Fibroblast of lung (primary cell): Measurements from ENCODE around the gene ABCG5. TPM values are rescaled to one million over a fixed set of nuclear protein-coding genes. Genes with fewer than 3 reads are reported as not detected.

Experiments used
- DNase-seq, 2 donors: peaks; one replicate each; pipeline versions ENCODE4 v3.0.0 to v3.0.0-alpha.2; 2010; ENCODE audit warnings: low read depth in 2 of 2
- H2AFZ ChIP-seq: 2 replicates; pipeline ENCODE4 v1.5.1; 2012; ENCODE audit warnings: low read length, control low read depth, inconsistent platforms
- H3K27ac ChIP-seq: 2 replicates; pipeline ENCODE4 v1.5.1; 2011; ENCODE audit warnings: low read length, control low read depth; ENCODE audit not compliant: insufficient read depth
- H3K27me3 ChIP-seq: 2 replicates; pipeline ENCODE4 v1.5.1; 2011; ENCODE audit warnings: mild to moderate bottlenecking, low read length; ENCODE audit not compliant: control insufficient read depth, insufficient read depth
- H3K36me3 ChIP-seq: 2 replicates; pipeline ENCODE4 v1.5.1; 2011; ENCODE audit warnings: low read length; ENCODE audit not compliant: control insufficient read depth, insufficient read depth
- H3K4me1 ChIP-seq: 2 replicates; pipeline ENCODE4 v1.5.1; 2011; ENCODE audit warnings: low read length; ENCODE audit not compliant: control insufficient read depth, insufficient read depth; ENCODE audit errors: extremely low read depth
- H3K4me2 ChIP-seq: 2 replicates; pipeline ENCODE4 v1.5.1; 2011; ENCODE audit warnings: low read length, control low read depth; ENCODE audit not compliant: insufficient read depth; ENCODE audit errors: extremely low read depth
- H3K4me3 ChIP-seq, 4 experiments: fragments of 200-600 bp in 1 of 4; sonication (generic) in 1 of 4; replicated peaks in 1 of 4; 2 replicates each; pipeline ENCODE4 v1.5.1; 2011 to 2016; ENCODE audit warnings: low read length in 4 of 4, low read depth in 3 of 4, mild to moderate bottlenecking in 3 of 4, control low read depth in 2 of 4, inconsistent platforms in 1 of 4, mixed read lengths in 1 of 4; ENCODE audit not compliant: insufficient read depth in 1 of 4; ENCODE audit errors: control extremely low read depth in 1 of 4
- H3K79me2 ChIP-seq: 2 replicates; pipeline ENCODE4 v1.5.1; 2012; ENCODE audit warnings: mild to moderate bottlenecking, low read length, inconsistent platforms; ENCODE audit not compliant: control insufficient read depth, insufficient read depth
- H3K9ac ChIP-seq: 2 replicates; pipeline ENCODE4 v1.5.1; 2011; ENCODE audit warnings: mild to moderate bottlenecking, low read length, control low read depth; ENCODE audit not compliant: insufficient read depth
- H3K9me3 ChIP-seq: 2 replicates; pipeline ENCODE4 v1.5.1; 2012; ENCODE audit warnings: low read depth, low read length; ENCODE audit not compliant: control insufficient read depth, insufficient read depth
- H4K20me1 ChIP-seq: 2 replicates; pipeline ENCODE4 v1.5.1; 2011; ENCODE audit warnings: low read length; ENCODE audit not compliant: control insufficient read depth, insufficient read depth; ENCODE audit errors: extremely low read depth
- CTCF ChIP-seq, 2 donors: IDR thresholded peaks in 1 of 2; conservative IDR thresholded peaks in 1 of 2; 1 replicate in 1 of 2; 2 replicates in 1 of 2; pipeline ENCODE4 v1.5.1; 2011 to 2012; ENCODE audit warnings: low read length in 2 of 2, control low read depth in 1 of 2, inconsistent platforms in 1 of 2, low read depth in 1 of 2, mild to moderate bottlenecking in 1 of 2
- EZH2 ChIP-seq: IDR thresholded peaks from 2 replicates; pipeline ENCODE4 v1.5.1; 2012; ENCODE audit warnings: low read length, control low read depth, mild to moderate bottlenecking; ENCODE audit errors: missing control alignments
- polyA plus RNA-seq, 2 donors: library from polyadenylated mRNA; depleted of rRNA in 1 of 2; stranded (reverse) in 1 of 2; unstranded in 1 of 2; fragments of >200 nt; gene quantifications; 2 replicates each; pipeline ENCODE4 v1.2.1, GENCODE V29; 2011 to 2012; ENCODE audit warnings: missing spikeins in 1 of 2
- total RNA-seq: library from RNA; depleted of rRNA; stranded (reverse); fragments of >200 nt; gene quantifications from 2 replicates; pipeline ENCODE4 v1.2.1, GENCODE V29; 2014

Gene ABCG5
- total and polyA plus RNA-seq, 2 donors (not counting 1 experiment from before 2014, with no cell fraction given): not detected

- no peaks in the 10 kb centered on the region for H3K9me3 ChIP-seq
- no peaks in the 10 kb centered on the region for H4K20me1 ChIP-seq
- TF ChIP-seq CTCF (conservative IDR thresholded peaks at IDR 0.05 in 1 of 2, IDR thresholded peaks at IDR 0.05 in 1 of 2; ENCODE audit: low read depth in 1 of 2, low read length in 2 of 2): no peak
- no peak overlapping the region for H3K4me3 ChIP-seq
- H3K27ac ChIP-seq: no peak overlapping the region
- no peak for DNase-seq
- no peaks in the 10 kb centered on the region for H3K36me3 ChIP-seq
- H3K4me2 ChIP-seq: no peak overlapping the region
- no peak overlapping the region for H3K9ac ChIP-seq
- H2AFZ ChIP-seq: no peak overlapping the region
- no peaks in the 10 kb centered on the region for H3K79me2 ChIP-seq
- no peaks in the 10 kb centered on the region for H3K4me1 ChIP-seq
- peaks cover 14% of the 10 kb centered on the region for H3K27me3 ChIP-seq
Observed at GRCh38 chr2:43824512-43824911, 14.1 kb downstream of the ABCG5 start.

- Histone ChIP-seq H4K20me1 (no peaks in the 10 kb centered on the region), H3K27me3 (peaks cover 14% of the 10 kb centered on the region), H3K27ac (no peak overlapping the region), H2AFZ (no peak overlapping the region), H3K4me1 (no peaks in the 10 kb centered on the region), H3K9me3 (no peaks in the 10 kb centered on the region), H3K4me3 (no peak overlapping the region), H3K79me2 (no peaks in the 10 kb centered on the region), H3K36me3 (no peaks in the 10 kb centered on the region), H3K4me2 (no peak overlapping the region), H3K9ac (no peak overlapping the region)
- TF ChIP-seq EZH2 (no peak), CTCF (conservative IDR thresholded peaks at IDR 0.05 in 1 of 2, IDR thresholded peaks at IDR 0.05 in 1 of 2; ENCODE audit: low read depth in 1 of 2, low read length in 2 of 2) (no peak)
- no peak for DNase-seq
Observed at GRCh38 chr2:43823751-43824150, 14.9 kb downstream of the ABCG5 start.

- no peak for DNase-seq
- H3K9ac ChIP-seq: no peak overlapping the region
- H3K27ac ChIP-seq: no peak overlapping the region
- no peaks in the 10 kb centered on the region for H4K20me1 ChIP-seq
- no peaks in the 10 kb centered on the region for H3K79me2 ChIP-seq
- H3K9me3 ChIP-seq: no peaks in the 10 kb centered on the region
- no peaks in the 10 kb centered on the region for H3K4me1 ChIP-seq
- peaks cover 14% of the 10 kb centered on the region for H3K27me3 ChIP-seq
- no peak overlapping the region for H2AFZ ChIP-seq
- H3K36me3 ChIP-seq: no peaks in the 10 kb centered on the region
- no peak overlapping the region for H3K4me3 ChIP-seq
- TF ChIP-seq CTCF (conservative IDR thresholded peaks at IDR 0.05 in 1 of 2, IDR thresholded peaks at IDR 0.05 in 1 of 2; ENCODE audit: low read depth in 1 of 2, low read length in 2 of 2) (no peak), EZH2 (no peak)
- H3K4me2 ChIP-seq: no peak overlapping the region
Observed at GRCh38 chr2:43822839-43823238, 15.8 kb downstream of the ABCG5 start.
